Measurements from ENCODE around the gene REV1.

DNA sequence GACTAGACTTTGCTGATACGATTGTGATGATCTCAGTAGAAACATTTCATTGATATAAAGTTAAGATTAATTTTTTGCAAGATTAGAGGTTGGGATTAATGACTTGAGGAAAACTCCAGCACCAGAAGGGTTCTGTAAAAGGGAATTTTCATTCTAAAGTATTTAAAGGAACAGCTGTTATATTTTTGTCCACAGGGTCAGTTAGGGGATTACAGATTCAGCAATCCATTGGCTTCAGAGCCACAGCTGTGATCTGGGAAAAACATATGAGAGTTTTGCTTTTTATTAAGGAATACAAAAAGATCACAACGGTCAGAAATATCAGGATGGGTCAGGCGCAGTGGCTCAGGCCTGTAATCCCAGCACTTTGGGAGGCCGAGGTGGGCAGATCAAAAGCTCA is 19.6 kb upstream of the REV1 start:
- TF ChIP-seq POLR2AphosphoS5 (IDR thresholded peaks at IDR 0.05) (no peak), POLR2A (IDR thresholded peaks at IDR 0.05) (no peak)
- TF ChIP-seq, protein P1, sequence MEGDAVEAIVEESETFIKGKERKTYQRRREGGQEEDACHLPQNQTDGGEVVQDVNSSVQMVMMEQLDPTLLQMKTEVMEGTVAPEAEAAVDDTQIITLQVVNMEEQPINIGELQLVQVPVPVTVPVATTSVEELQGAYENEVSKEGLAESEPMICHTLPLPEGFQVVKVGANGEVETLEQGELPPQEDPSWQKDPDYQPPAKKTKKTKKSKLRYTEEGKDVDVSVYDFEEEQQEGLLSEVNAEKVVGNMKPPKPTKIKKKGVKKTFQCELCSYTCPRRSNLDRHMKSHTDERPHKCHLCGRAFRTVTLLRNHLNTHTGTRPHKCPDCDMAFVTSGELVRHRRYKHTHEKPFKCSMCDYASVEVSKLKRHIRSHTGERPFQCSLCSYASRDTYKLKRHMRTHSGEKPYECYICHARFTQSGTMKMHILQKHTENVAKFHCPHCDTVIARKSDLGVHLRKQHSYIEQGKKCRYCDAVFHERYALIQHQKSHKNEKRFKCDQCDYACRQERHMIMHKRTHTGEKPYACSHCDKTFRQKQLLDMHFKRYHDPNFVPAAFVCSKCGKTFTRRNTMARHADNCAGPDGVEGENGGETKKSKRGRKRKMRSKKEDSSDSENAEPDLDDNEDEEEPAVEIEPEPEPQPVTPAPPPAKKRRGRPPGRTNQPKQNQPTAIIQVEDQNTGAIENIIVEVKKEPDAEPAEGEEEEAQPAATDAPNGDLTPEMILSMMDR (IDR thresholded peaks at IDR 0.05) = no peak
